ENCODE measurements around the gene ORC6. TPM values are rescaled to one million over a fixed set of nuclear protein-coding genes. Genes with fewer than 3 reads are reported as not detected.

Gene ORC6
- total RNA-seq, 1 experiment from 2014 or later: 76.1 TPM

DNA sequence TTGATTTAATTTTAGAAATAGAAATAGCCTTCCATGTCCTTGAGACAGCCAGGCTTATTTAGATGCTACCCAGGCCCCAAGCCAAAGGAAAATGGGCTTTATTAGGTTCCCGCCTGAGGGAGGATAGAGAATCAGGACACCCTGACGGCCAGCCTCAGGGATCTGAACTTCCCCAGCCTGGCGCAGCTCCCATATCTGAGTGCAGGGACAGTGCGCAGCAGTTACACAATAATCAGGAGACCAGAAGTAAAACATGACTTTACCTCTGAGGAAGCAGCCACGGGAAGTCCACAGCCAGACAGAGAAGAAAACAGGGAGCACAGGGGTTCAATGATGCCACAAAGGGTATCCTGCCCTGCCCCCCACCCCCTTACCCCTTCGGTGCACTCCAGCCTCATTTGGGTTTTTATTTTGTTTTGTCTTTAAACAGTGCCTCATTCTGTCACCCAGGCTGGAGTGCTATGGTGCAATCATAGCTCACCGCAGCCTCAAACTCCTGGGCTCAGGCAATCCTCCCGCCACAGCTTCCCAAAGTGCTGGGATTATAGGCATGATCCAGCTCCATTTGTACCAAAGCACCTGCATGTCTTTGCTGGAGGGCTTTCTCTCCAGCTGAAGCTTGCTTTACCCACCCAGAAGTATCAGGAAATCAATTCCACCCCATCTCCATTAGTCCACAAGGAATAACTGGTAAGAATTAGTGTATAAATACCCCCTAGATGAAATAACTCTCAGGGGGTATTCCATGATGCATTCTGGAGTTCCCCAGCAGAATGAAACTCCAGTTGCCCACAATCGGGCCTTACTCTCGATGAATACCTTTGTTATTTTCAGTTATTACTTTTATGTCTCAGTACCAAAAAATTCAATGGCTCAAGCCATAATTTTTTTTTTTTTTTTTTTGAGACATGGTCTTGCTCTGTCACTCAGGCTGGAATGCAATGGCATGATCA, 21.9 kb downstream of the ORC6 start:
- no peak for ATAC-seq
- ChIA-PET CTCF (interaction anchor here (0.8 kb wide), 1 partner anchor 10 kb away, joined by 3 read pairs; no protein-coding TSS in a partner anchor), POLR2A (no interaction called here)
- Mint-ChIP-seq H3K27me3 (ENCODE audit: low read depth) (no peaks in the 10 kb centered on the region), H3K9me3 (peaks cover 4% of the 10 kb centered on the region), H3K36me3 (no peaks in the 10 kb centered on the region), H3K27ac (no peak overlapping the region), H3K4me1 (no peaks in the 10 kb centered on the region), H3K4me3 (no peak overlapping the region)
- TF ChIP-seq FOXJ3 (CRISPR knock-in tag; IDR thresholded peaks at IDR 0.05; ENCODE audit: borderline replicate concordance) (no peak), SMAD3 (CRISPR knock-in tag; IDR thresholded peaks at IDR 0.05; ENCODE audit: borderline replicate concordance) (no peak), GABPB1 (CRISPR knock-in tag; IDR thresholded peaks at IDR 0.05) (no peak), KAT7 (CRISPR knock-in tag; IDR thresholded peaks at IDR 0.05; ENCODE audit: borderline replicate concordance) (no peak), ZMAT4 (CRISPR knock-in tag; IDR thresholded peaks at IDR 0.05) (no peak), ZNF532 (CRISPR knock-in tag; IDR thresholded peaks at IDR 0.05; ENCODE audit: borderline replicate concordance) (no peak), ZNF512 (CRISPR knock-in tag; IDR thresholded peaks at IDR 0.05; ENCODE audit: borderline replicate concordance) (no peak), ZNF671 (CRISPR knock-in tag; IDR thresholded peaks at IDR 0.05) (no peak), E2F4 (CRISPR knock-in tag; IDR thresholded peaks at IDR 0.05; ENCODE audit: borderline replicate concordance, low read depth) (no peak), ZNF423 (CRISPR knock-in tag; IDR thresholded peaks at IDR 0.05) (no peak), MYBL2 (CRISPR knock-in tag; IDR thresholded peaks at IDR 0.05) (no peak), SP1 (CRISPR knock-in tag; conservative IDR thresholded peaks at IDR 0.05) (no peak), ATF2 (CRISPR knock-in tag; IDR thresholded peaks at IDR 0.05; ENCODE audit: borderline replicate concordance, low read depth) (no peak), ETV6 (CRISPR knock-in tag; IDR thresholded peaks at IDR 0.05) (no peak), ZNF416 (CRISPR knock-in tag; IDR thresholded peaks at IDR 0.05) (no peak)
- TF ChIP-seq, protein P1, sequence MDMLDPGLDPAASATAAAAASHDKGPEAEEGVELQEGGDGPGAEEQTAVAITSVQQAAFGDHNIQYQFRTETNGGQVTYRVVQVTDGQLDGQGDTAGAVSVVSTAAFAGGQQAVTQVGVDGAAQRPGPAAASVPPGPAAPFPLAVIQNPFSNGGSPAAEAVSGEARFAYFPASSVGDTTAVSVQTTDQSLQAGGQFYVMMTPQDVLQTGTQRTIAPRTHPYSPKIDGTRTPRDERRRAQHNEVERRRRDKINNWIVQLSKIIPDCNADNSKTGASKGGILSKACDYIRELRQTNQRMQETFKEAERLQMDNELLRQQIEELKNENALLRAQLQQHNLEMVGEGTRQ (CRISPR knock-in tag; IDR thresholded peaks at IDR 0.05): no peak
- TF ChIP-seq, protein P2, sequence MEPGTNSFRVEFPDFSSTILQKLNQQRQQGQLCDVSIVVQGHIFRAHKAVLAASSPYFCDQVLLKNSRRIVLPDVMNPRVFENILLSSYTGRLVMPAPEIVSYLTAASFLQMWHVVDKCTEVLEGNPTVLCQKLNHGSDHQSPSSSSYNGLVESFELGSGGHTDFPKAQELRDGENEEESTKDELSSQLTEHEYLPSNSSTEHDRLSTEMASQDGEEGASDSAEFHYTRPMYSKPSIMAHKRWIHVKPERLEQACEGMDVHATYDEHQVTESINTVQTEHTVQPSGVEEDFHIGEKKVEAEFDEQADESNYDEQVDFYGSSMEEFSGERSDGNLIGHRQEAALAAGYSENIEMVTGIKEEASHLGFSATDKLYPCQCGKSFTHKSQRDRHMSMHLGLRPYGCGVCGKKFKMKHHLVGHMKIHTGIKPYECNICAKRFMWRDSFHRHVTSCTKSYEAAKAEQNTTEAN (CRISPR knock-in tag; IDR thresholded peaks at IDR 0.05): no peak
- TF ChIP-seq, protein P3, sequence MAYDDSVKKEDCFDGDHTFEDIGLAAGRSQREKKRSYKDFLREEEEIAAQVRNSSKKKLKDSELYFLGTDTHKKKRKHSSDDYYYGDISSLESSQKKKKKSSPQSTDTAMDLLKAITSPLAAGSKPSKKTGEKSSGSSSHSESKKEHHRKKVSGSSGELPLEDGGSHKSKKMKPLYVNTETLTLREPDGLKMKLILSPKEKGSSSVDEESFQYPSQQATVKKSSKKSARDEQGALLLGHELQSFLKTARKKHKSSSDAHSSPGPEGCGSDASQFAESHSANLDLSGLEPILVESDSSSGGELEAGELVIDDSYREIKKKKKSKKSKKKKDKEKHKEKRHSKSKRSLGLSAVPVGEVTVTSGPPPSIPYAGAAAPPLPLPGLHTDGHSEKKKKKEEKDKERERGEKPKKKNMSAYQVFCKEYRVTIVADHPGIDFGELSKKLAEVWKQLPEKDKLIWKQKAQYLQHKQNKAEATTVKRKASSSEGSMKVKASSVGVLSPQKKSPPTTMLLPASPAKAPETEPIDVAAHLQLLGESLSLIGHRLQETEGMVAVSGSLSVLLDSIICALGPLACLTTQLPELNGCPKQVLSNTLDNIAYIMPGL (CRISPR knock-in tag; IDR thresholded peaks at IDR 0.05): no peak
- no peak for DNase-seq (ENCODE audit: low spot score)
